Left lung (tissue), 14 donors: ENCODE results near the gene HAND1. TPM values are rescaled to one million over a fixed set of nuclear protein-coding genes. Genes with fewer than 3 reads are reported as not detected.

Source experiments
- ATAC-seq: fragments of 200-7000 bp; cut with Tn5 transposase; one replicate; pipeline ENCODE4 v1.9.1; 2020; ENCODE audit warnings: moderate library complexity
- DNase-seq, 4 donors: peaks; one replicate each; pipeline ENCODE4 v3.0.0-alpha.2; 2013 to 2020
- H3K27ac ChIP-seq, 2 donors: fragments of 200-600 bp; sonication (generic) in 1 of 2; one replicate each; pipeline versions ENCODE4 v1.5.0 to v1.8.0; 2020 to 2021
- H3K27me3 ChIP-seq, 2 donors: fragments of 200-600 bp; sonication (generic) in 1 of 2; one replicate each; pipeline versions ENCODE4 v1.5.0 to v1.8.0; 2020 to 2021
- H3K36me3 ChIP-seq, 2 donors: fragments of 200-600 bp; sonication (generic) in 1 of 2; one replicate each; pipeline versions ENCODE4 v1.5.0 to v1.8.0; 2020 to 2021
- H3K4me1 ChIP-seq, 2 donors: fragments of 200-600 bp; one replicate each; pipeline ENCODE4 v1.8.0; 2021
- H3K4me3 ChIP-seq, 2 donors: fragments of 200-600 bp; sonication (generic) in 1 of 2; one replicate each; pipeline versions ENCODE4 v1.5.0 to v1.8.0; 2020 to 2021; ENCODE audit warnings: mild to moderate bottlenecking in 1 of 2
- H3K9me3 ChIP-seq, 2 donors: fragments of 200-600 bp; sonication (generic) in 1 of 2; one replicate each; pipeline versions ENCODE4 v1.5.0 to v1.8.0; 2020 to 2021
- CTCF ChIP-seq, 2 donors: fragments of 200-600 bp; sonication (generic) in 1 of 2; IDR thresholded peaks; one replicate each; pipeline versions ENCODE4 v1.5.0 to v1.8.0; 2021; ENCODE audit warnings: antibody characterized with exemption in 2 of 2
- intact Hi-C, 2 donors: fragments of 100-400 bp; cut with DNase I; formaldehyde crosslinking; loops; one replicate each; pipeline versions ENCODE4 v1.11.2 to v1.14.2; 2022
- long read RNA-seq, 12 donors: library from polyadenylated mRNA in 2 of 12; unstranded in 2 of 12; transcript quantifications; one replicate each; pipeline ENCODE4 v2.0.0 and lab custom pipeline, GENCODE V29; 2019 to 2026
- polyA plus RNA-seq, 6 donors: library from polyadenylated mRNA; unstranded; fragments of 120-200 nt; gene quantifications; one replicate each; pipeline ENCODE4 v1.2.1, GENCODE V29; 2013; ENCODE audit not compliant: insufficient read length in 6 of 6
- total RNA-seq, 2 donors: library from RNA; stranded (reverse); fragmentation: NEBNext Ultra II Directional; extraction: Animal tissue kit (Norgen Biotek cat#: 25700); gene quantifications; one replicate each; pipeline ENCODE4 v1.2.1, GENCODE V29; 2021
- donor health status: DM: no; HTN: yes; CAD: no.
- donor health status: DM: no; HTN: no; CAD: no.

HAND1 gene
- total RNA-seq, result not detected
- not detected for polyA plus RNA-seq
- long read RNA-seq, donor 1, result 0 reads
- long read RNA-seq, donor 2, result 0 reads
- long read RNA-seq, donor 3, result 0 reads
- long read RNA-seq, donor 4, result 0 reads
- long read RNA-seq, donor 5, result 0 reads
- long read RNA-seq, donor 6, result 0 reads
- long read RNA-seq, donor 7, result 0 reads
- long read RNA-seq, donor 8, result 0 reads
- long read RNA-seq, donor 9, result 0 reads
- long read RNA-seq, donor 10, result 0 reads
- long read RNA-seq, donor 11, result 0 reads
- long read RNA-seq, donor 12, result 0 reads

DNA sequence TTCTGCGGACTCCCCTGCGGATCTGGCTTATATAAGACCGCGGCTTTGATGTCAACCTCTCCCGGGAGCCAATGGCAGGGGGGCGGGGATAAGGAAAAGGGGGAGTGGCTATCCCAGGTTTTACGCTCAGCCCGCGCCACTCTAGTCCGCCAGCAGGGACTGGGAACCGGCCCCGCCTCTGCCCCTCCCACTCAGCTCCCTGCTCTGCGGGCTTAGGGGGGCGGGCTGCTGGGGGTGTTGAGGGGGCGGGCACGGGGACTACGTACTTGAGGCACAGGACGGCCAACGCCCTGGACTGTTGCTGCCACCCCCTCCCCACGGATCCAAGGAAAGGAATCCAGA lies at the start of gene HAND1:
HAND1 (minus strand) TSS at position 4 of the 342 bp plus-strand sequence. CDS start 219 bp downstream, outside the sequence.
- H3K4me3 ChIP-seq, result no peak within 1 kb of the TSS
- peak; percentile 80 for ATAC-seq
- peaks cover 18 to 37% of the 10 kb centered on the region in 2 donors for H3K4me1 ChIP-seq
- H3K36me3 ChIP-seq, result no peaks in the 10 kb centered on the region
- peaks cover 100% of the 10 kb centered on the region in 2 donors for H3K27me3 ChIP-seq
- no peak within 1 kb of the TSS for H3K27ac ChIP-seq
- intact Hi-C loops, result no loop called here
- DNase-seq, result peak in 1 of 4 donors; percentile 53
- H3K9me3 ChIP-seq, result no peaks in the 10 kb centered on the region
- TF ChIP-seq CTCF (IDR thresholded peaks at IDR 0.05), result no peak

DNA sequence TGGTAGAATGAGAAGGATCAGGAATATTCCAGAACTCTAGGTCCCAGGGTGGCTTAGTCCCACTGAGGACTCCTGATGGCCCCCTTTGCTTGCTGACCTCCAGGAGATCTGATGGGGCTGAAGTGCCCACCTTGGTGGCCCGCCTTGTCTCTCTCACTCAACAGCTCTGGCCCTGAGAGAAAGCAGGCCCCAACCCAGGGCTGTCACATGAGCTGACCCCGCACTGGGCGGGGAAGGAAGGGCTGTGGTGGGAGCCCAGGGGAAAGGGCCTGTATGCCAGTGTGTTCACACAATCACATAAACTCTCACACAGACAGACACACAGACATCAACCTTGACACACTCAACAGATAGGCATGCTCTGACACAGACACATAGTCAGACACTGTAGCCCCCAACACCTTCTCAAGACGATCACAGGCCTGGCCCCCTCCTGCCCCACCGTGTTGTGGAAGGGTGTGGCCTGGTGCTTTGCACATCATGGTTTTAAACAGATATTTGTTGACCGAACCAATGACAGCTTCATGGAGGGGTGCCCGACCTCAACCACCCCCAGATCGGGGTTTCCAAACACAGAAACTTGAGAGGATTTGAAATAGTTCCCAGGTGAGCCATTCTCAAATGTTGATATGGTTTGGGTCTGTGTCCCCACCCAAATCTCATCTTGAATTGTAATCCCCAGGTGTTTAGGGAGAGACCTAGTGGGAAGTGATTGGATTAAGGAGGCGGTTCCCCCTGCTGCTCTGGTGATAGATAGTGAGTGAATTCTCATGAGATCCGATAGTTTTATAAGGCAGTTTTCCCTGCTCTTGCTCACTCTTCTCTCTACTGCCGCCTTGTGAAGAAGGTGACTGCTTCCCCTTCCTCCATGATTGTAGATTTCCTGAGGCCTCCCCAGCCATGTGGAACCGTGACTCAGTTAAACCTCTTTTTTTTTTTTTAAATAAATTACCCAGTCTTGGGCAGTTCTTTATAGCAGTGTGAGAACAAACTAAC lies 48.5 kb upstream of the HAND1 start:
- Histone ChIP-seq H3K9me3 (no peaks in the 10 kb centered on the region), H3K4me3 (no peak overlapping the region), H3K4me1 (no peaks in the 10 kb centered on the region), H3K36me3 (no peaks in the 10 kb centered on the region), H3K27ac (no peak overlapping the region), H3K27me3 (peaks cover 0 to 15% of the 10 kb centered on the region in 2 donors)
- intact Hi-C loops, result no loop called here
- ATAC-seq (no peak), DNase-seq (no peak)
- TF ChIP-seq CTCF (IDR thresholded peaks at IDR 0.05), result no peak

DNA sequence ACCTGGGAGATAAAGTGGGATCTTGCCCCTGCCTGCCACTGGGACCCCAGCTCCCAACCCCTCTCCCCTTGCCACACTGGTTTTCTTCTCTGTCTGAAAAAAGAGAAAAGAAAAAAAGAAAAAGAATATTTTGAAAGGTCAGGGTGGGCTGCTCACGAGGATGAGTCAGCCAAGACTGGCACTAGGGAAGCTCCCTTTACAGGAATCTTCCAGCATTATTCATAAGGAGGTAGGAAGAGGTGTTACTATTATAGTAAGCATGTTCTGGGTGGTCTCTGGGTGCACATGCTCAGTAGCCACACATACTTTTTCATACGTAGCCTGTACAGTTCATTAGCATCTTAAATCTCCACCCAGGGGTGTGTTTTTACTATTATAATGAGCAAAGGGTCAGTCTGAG lies 46.8 kb upstream of the HAND1 start:
- intact Hi-C loops, result no loop called here
- ATAC-seq (no peak), DNase-seq (no peak)
- no peaks in the 10 kb centered on the region for H3K4me1 ChIP-seq
- no peaks in the 10 kb centered on the region for H3K36me3 ChIP-seq
- no peak overlapping the region for H3K27ac ChIP-seq
- no peak overlapping the region for H3K4me3 ChIP-seq
- no peaks in the 10 kb centered on the region for H3K9me3 ChIP-seq
- TF ChIP-seq CTCF (IDR thresholded peaks at IDR 0.05), result no peak
- H3K27me3 ChIP-seq, result peaks cover 0 to 27% of the 10 kb centered on the region in 2 donors

GRCh38 chr5:154524181-154524580 lies 46.2 kb upstream of the HAND1 start:
- H3K4me3 ChIP-seq, result no peak overlapping the region
- no peaks in the 10 kb centered on the region for H3K9me3 ChIP-seq
- peaks cover 0 to 29% of the 10 kb centered on the region in 2 donors for H3K27me3 ChIP-seq
- no peaks in the 10 kb centered on the region for H3K4me1 ChIP-seq
- intact Hi-C loops, result no loop called here
- no peaks in the 10 kb centered on the region for H3K36me3 ChIP-seq
- TF ChIP-seq CTCF (IDR thresholded peaks at IDR 0.05), result no peak
- ATAC-seq, result no peak
- no peak for DNase-seq
- no peak overlapping the region for H3K27ac ChIP-seq

- Histone ChIP-seq H3K27me3 (peaks cover 0 to 33% of the 10 kb centered on the region in 2 donors), H3K36me3 (no peaks in the 10 kb centered on the region), H3K4me1 (no peaks in the 10 kb centered on the region), H3K4me3 (no peak overlapping the region), H3K9me3 (no peaks in the 10 kb centered on the region), H3K27ac (no peak overlapping the region)
- DNase-seq, result no peak
- ATAC-seq, result peak; percentile 46
- intact Hi-C loops, result no loop called here
- TF ChIP-seq CTCF (IDR thresholded peaks at IDR 0.05), result no peak
Measured at GRCh38 chr5:154523709-154524108, 45.7 kb upstream of the HAND1 start.
